H1 (cell line): ENCODE data around the gene ST6GALNAC5. TPM values are rescaled to one million over a fixed set of nuclear protein-coding genes. Genes with fewer than 3 reads are reported as not detected.

Experiments used
- CTCF ChIA-PET: fragments of 300-600 bp; sonication (Branson Sonifier 250); formaldehyde crosslinking; loops from one replicate; lab custom pipeline; 2021; ENCODE audit not compliant: partially characterized antibody; lab: Charles Lee
- POLR2A ChIA-PET: fragments of 300-600 bp; sonication (Branson Sonifier 250); formaldehyde crosslinking; loops from one replicate; lab custom pipeline; 2021; ENCODE audit warnings: inconsistent platforms; ENCODE audit not compliant: partially characterized antibody; lab: Charles Lee
- DNase-seq, 2 experiments: peaks; one replicate each; pipeline versions ENCODE4 v3.0.0 to v3.0.0-alpha.2; 2010 to 2022; ENCODE audit warnings: low spot score in 2 of 2, low read depth in 1 of 2, mixed read lengths in 1 of 2
- FAIRE-seq: peaks from 2 replicates; lab custom pipeline; 2011; peaks lifted over from hg19 to GRCh38; lab: Jason Lieb, UNC
- H2AFZ ChIP-seq: 2 replicates; pipeline ENCODE4 v1.8.1; 2012; ENCODE audit warnings: low read length, inconsistent platforms
- H2AK5ac ChIP-seq: 2 replicates; pipeline ENCODE4 v1.6.1; 2013; ENCODE audit warnings: low read depth, low read length
- H2BK120ac ChIP-seq: replicated peaks from 2 replicates; pipeline ENCODE3; 2013; ENCODE audit warnings: low read depth, low read length, inconsistent platforms
- H2BK12ac ChIP-seq: 2 replicates; pipeline ENCODE4 v1.6.1; 2013; ENCODE audit warnings: low read depth, low read length
- H2BK15ac ChIP-seq: 2 replicates; pipeline ENCODE4 v1.6.1; 2013; ENCODE audit warnings: low read length
- H2BK20ac ChIP-seq: 2 replicates; pipeline ENCODE4 v1.6.1; 2013; ENCODE audit warnings: low read length
- H2BK5ac ChIP-seq: 2 replicates; pipeline ENCODE4 v1.6.1; 2013; ENCODE audit warnings: low read depth, low read length
- H3K14ac ChIP-seq: 2 replicates; pipeline ENCODE4 v1.6.1; 2013; ENCODE audit warnings: inconsistent platforms; ENCODE audit not compliant: insufficient read length
- H3K18ac ChIP-seq: 2 replicates; pipeline ENCODE4 v1.6.1; 2013; ENCODE audit warnings: low read length; ENCODE audit errors: extremely low read depth
- H3K23ac ChIP-seq: 2 replicates; pipeline ENCODE4 v1.6.1; 2013; ENCODE audit warnings: inconsistent platforms; ENCODE audit not compliant: insufficient read length
- H3K23me2 ChIP-seq: 2 replicates; pipeline ENCODE4 v1.6.1; 2013; ENCODE audit warnings: low read depth, low read length
- H3K27ac ChIP-seq: 2 replicates; pipeline ENCODE4 v1.6.1; 2011; ENCODE audit warnings: low read depth, low read length, inconsistent platforms
- H3K27me3 ChIP-seq, 4 experiments: replicated peaks in 1 of 4; 1 replicate in 1 of 4; 2 replicates in 3 of 4; pipeline versions ENCODE4 v1.6.1 to v1.8.1; 2011 to 2013; ENCODE audit warnings: low read length in 3 of 4, mild to moderate bottlenecking in 3 of 4, inconsistent platforms in 2 of 4, mixed read lengths in 2 of 4, moderate library complexity in 1 of 4; ENCODE audit not compliant: control insufficient read depth in 3 of 4, insufficient read depth in 3 of 4; ENCODE audit errors: extremely low read depth in 1 of 4
- H3K36me3 ChIP-seq, 4 experiments: 2 replicates each; pipeline versions ENCODE4 v1.6.1 to v1.8.1; 2011 to 2013; ENCODE audit warnings: mild to moderate bottlenecking in 4 of 4, low read length in 3 of 4, moderate library complexity in 2 of 4, control low read depth in 1 of 4, inconsistent platforms in 1 of 4; ENCODE audit not compliant: insufficient read depth in 4 of 4, control insufficient read depth in 2 of 4
- H3K4ac ChIP-seq: replicated peaks from 2 replicates; pipeline ENCODE3; 2013; ENCODE audit warnings: low read length, low read depth, mixed read lengths, inconsistent platforms; ENCODE audit not compliant: insufficient read length
- H3K4me1 ChIP-seq, 4 experiments: replicated peaks in 1 of 4; 1 replicate in 1 of 4; 2 replicates in 3 of 4; pipeline versions ENCODE4 v1.6.1 to v1.8.1; 2011 to 2013; ENCODE audit warnings: low read length in 3 of 4, inconsistent platforms in 2 of 4, mixed read lengths in 1 of 4; ENCODE audit not compliant: insufficient read depth in 4 of 4, control insufficient read depth in 3 of 4
- H3K4me2 ChIP-seq, 2 experiments: 2 replicates each; pipeline versions ENCODE4 v1.6.1 to v1.8.1; 2011 to 2013; ENCODE audit warnings: low read depth in 2 of 2, low read length in 2 of 2, control low read depth in 1 of 2, inconsistent platforms in 1 of 2, mild to moderate bottlenecking in 1 of 2; ENCODE audit not compliant: insufficient read depth in 1 of 2
- H3K4me3 ChIP-seq, 4 experiments: fragments of 200-600, 300-600 bp in 1 of 4; sonication (generic), shearing (Covaris generic), sonication (Bioruptor Twin) in 1 of 4; 2 replicates each; pipeline versions ENCODE4 v1.5.1 to v1.8.1; 2011 to 2016; ENCODE audit warnings: low read length in 4 of 4, low read depth in 3 of 4, control low read depth in 2 of 4, inconsistent platforms in 2 of 4, mild to moderate bottlenecking in 2 of 4, mixed read lengths in 1 of 4, moderate library complexity in 1 of 4; ENCODE audit not compliant: insufficient read depth in 2 of 4; ENCODE audit errors: extremely low read depth in 1 of 4
- H3K56ac ChIP-seq: replicated peaks from 2 replicates; pipeline ENCODE3; 2013; ENCODE audit warnings: low read depth, mild to moderate bottlenecking, mixed read lengths, low read length, inconsistent platforms; ENCODE audit not compliant: insufficient read length
- H3K79me1 ChIP-seq: 2 replicates; pipeline ENCODE4 v1.6.1; 2013; ENCODE audit warnings: low read depth, low read length, control low read depth
- H3K79me2 ChIP-seq, 2 experiments: 2 replicates each; pipeline versions ENCODE4 v1.6.1 to v1.8.1; 2012 to 2013; ENCODE audit warnings: low read length in 2 of 2, mild to moderate bottlenecking in 2 of 2, inconsistent platforms in 1 of 2; ENCODE audit not compliant: insufficient read depth in 2 of 2, control insufficient read depth in 1 of 2
- H3K9ac ChIP-seq, 4 experiments: replicated peaks in 1 of 4; 1 replicate in 1 of 4; 2 replicates in 3 of 4; pipeline versions ENCODE4 v1.6.1 to v1.8.1; 2011 to 2013; ENCODE audit warnings: low read depth in 3 of 4, low read length in 3 of 4, control low read depth in 2 of 4, mild to moderate bottlenecking in 2 of 4, moderate library complexity in 2 of 4, inconsistent platforms in 1 of 4; ENCODE audit errors: extremely low read depth in 1 of 4
- H3K9me3 ChIP-seq, 2 experiments: 2 replicates each; pipeline versions ENCODE4 v1.6.1 to v1.8.1; 2012 to 2013; ENCODE audit warnings: mild to moderate bottlenecking in 2 of 2, moderate library complexity in 2 of 2, control low read depth in 1 of 2, inconsistent platforms in 1 of 2, low read depth in 1 of 2, low read length in 1 of 2, mixed read lengths in 1 of 2; ENCODE audit not compliant: insufficient read depth in 2 of 2
- H4K20me1 ChIP-seq, 2 experiments: replicated peaks in 1 of 2; 2 replicates each; pipeline versions ENCODE3 to v1.8.1; 2011 to 2013; ENCODE audit warnings: inconsistent platforms in 2 of 2, low read length in 2 of 2, mild to moderate bottlenecking in 1 of 2; ENCODE audit not compliant: insufficient read depth in 2 of 2, control insufficient read depth in 1 of 2
- H4K5ac ChIP-seq: 2 replicates; pipeline ENCODE4 v1.6.1; 2013; ENCODE audit warnings: low read length, low read depth, mixed read lengths, inconsistent platforms; ENCODE audit not compliant: insufficient read length
- H4K8ac ChIP-seq: 2 replicates; pipeline ENCODE4 v1.8.0; 2013; ENCODE audit warnings: mild to moderate bottlenecking, moderate library complexity, low read length, inconsistent platforms; ENCODE audit not compliant: insufficient read depth; ENCODE audit errors: extremely low read depth
- H4K91ac ChIP-seq: replicated peaks from 2 replicates; pipeline ENCODE3; 2013; ENCODE audit warnings: low read length, mixed read lengths, inconsistent platforms; ENCODE audit not compliant: insufficient read length
- CBX5 ChIP-seq: fragments of 300-800, 300-1000 bp; sonication (generic); IDR thresholded peaks from 2 replicates; pipeline ENCODE4 v1.7.1; 2016; ENCODE audit warnings: antibody characterized with exemption, low read length, low read depth
- CEBPB ChIP-seq: IDR thresholded peaks from 2 replicates; pipeline ENCODE4 v1.6.1; 2012; ENCODE audit warnings: low read depth, low read length
- EZH2 ChIP-seq: fragments of 200-600 bp; sonication (generic); IDR thresholded peaks from 2 replicates; pipeline ENCODE4 v1.7.1; 2012; ENCODE audit warnings: low read depth, mild to moderate bottlenecking, moderate library complexity, low read length, inconsistent platforms; ENCODE audit not compliant: severe bottlenecking
- GABPA ChIP-seq: IDR thresholded peaks from 2 replicates; pipeline ENCODE4 v1.6.1; 2011; ENCODE audit warnings: mild to moderate bottlenecking, low read length, moderate library complexity, borderline replicate concordance; ENCODE audit not compliant: insufficient read depth
- GTF2F1 ChIP-seq: IDR thresholded peaks from 2 replicates; pipeline ENCODE4 v1.6.1; 2012; ENCODE audit warnings: low read depth, low read length, improper control_type of control experiment, borderline replicate concordance
- JUND ChIP-seq: IDR thresholded peaks from 2 replicates; pipeline ENCODE4 v1.6.1; 2011; ENCODE audit warnings: mild to moderate bottlenecking, improper control_type of control experiment, low read length
- KDM4A ChIP-seq: IDR thresholded peaks from one replicate; pipeline ENCODE4 v1.7.1; 2012; ENCODE audit warnings: low read depth, mild to moderate bottlenecking, moderate library complexity, low read length, inconsistent platforms; ENCODE audit not compliant: severe bottlenecking
- POLR2A ChIP-seq, 2 experiments: IDR thresholded peaks; 1 replicate in 1 of 2; 2 replicates in 1 of 2; pipeline ENCODE4 v1.6.1; 2011; ENCODE audit warnings: low read depth in 2 of 2, low read length in 2 of 2, mild to moderate bottlenecking in 2 of 2; ENCODE audit errors: control extremely low read depth in 1 of 2
- RAD21 ChIP-seq, 2 experiments: IDR thresholded peaks in 1 of 2; conservative IDR thresholded peaks in 1 of 2; 2 replicates each; pipeline ENCODE4 v1.6.1; 2011; ENCODE audit warnings: low read depth in 2 of 2, low read length in 2 of 2, improper control_type of control experiment in 1 of 2, inconsistent platforms in 1 of 2, mild to moderate bottlenecking in 1 of 2, moderate library complexity in 1 of 2
- SIRT6 ChIP-seq: IDR thresholded peaks from one replicate; pipeline ENCODE4 v1.7.1; 2012; ENCODE audit warnings: low read length, inconsistent platforms
- SP2 ChIP-seq: IDR thresholded peaks from 2 replicates; pipeline ENCODE4 v1.6.1; 2012; ENCODE audit warnings: mild to moderate bottlenecking, low read length, inconsistent platforms
- SUZ12 ChIP-seq: fragments of 200-600 bp; sonication (generic); IDR thresholded peaks from 2 replicates; pipeline ENCODE4 v1.6.1; 2012; ENCODE audit warnings: mild to moderate bottlenecking, inconsistent platforms, low read length, moderate library complexity, mixed read lengths
- TEAD4 ChIP-seq: IDR thresholded peaks from 2 replicates; pipeline ENCODE4 v1.6.1; 2012; ENCODE audit warnings: low read depth, low read length, inconsistent platforms, mixed read lengths
- ZNF274 ChIP-seq: IDR thresholded peaks from 2 replicates; pipeline ENCODE4 v1.7.0; 2012; ENCODE audit warnings: low read length, borderline replicate concordance; ENCODE audit errors: extremely low read depth
- WGBS, 2 experiments: shearing (Covaris generic) in 1 of 2; methylation state at CpG; one replicate each; pipeline versions ENCODE4 v1.1.6 to v1.1.7; 2013 to 2015; ENCODE audit warnings: low lambda C conversion rate in 2 of 2, mixed read lengths in 2 of 2, inconsistent platforms in 1 of 2, low coverage in 1 of 2, missing lambda C conversion rate in 1 of 2; ENCODE audit not compliant: insufficient replicate concordance in 2 of 2, insufficient coverage in 1 of 2, insufficient read length in 1 of 2; ENCODE audit errors: extremely low coverage in 1 of 2, missing lambda C conversion rate in 1 of 2; 5-methylcytosine and 5-hydroxymethylcytosine counted together
- polyA plus RNA-seq, 7 experiments: library from polyadenylated mRNA; depleted of rRNA in 3 of 7; stranded (reverse) in 5 of 7; unstranded in 2 of 7; fragments of >200 nt in 5 of 7; fragments of 200-250 nt in 2 of 7; gene quantifications; 1 replicate in 5 of 7; 2 replicates in 1 of 7; 4 replicates in 1 of 7; pipeline versions ENCODE4 v1.2.1 to v1.2.3, GENCODE V29; 2011 to 2013; ENCODE audit warnings: missing spikeins in 2 of 7, mixed read lengths in 2 of 7
- total RNA-seq: library from RNA; stranded (reverse); fragmentation: NEBNext Ultra II Directional; extraction: Animal tissue kit (Norgen Biotek cat#: 25700); gene quantifications from 2 replicates; pipeline ENCODE4 v1.2.1, GENCODE V29; 2021

ST6GALNAC5 gene
- total and polyA plus RNA-seq, 2 of the 8 experiments (the other 6 are each of a cell fraction or from before 2014, with no cell fraction given): 6.2 to 7.3 TPM

- no peak overlapping the region for H3K23ac ChIP-seq
- no peaks in the 10 kb centered on the region for H3K23me2 ChIP-seq
- H3K79me2 ChIP-seq: no peaks in the 10 kb centered on the region
- H4K91ac ChIP-seq: no peak overlapping the region
- no peak overlapping the region for H3K4ac ChIP-seq
- no peak overlapping the region for H3K18ac ChIP-seq
- no peak overlapping the region for H3K14ac ChIP-seq
- no peak overlapping the region for H2BK120ac ChIP-seq
- no peak overlapping the region for H2BK20ac ChIP-seq
- H2BK12ac ChIP-seq: no peak overlapping the region
- H3K9me3 ChIP-seq: no peaks in the 10 kb centered on the region
- ChIA-PET CTCF (interaction anchor here (1.2 to 1.6 kb wide), 2 partner anchors 19 to 60 kb away, joined by 3 to 4 read pairs; no protein-coding TSS in a partner anchor), POLR2A (no interaction called here)
- FAIRE-seq (no peak), DNase-seq (no peak)
- no peaks in the 10 kb centered on the region for H3K27me3 ChIP-seq
- no peak overlapping the region for H2BK15ac ChIP-seq
- no peak overlapping the region for H2AK5ac ChIP-seq
- no peak overlapping the region for H4K5ac ChIP-seq
- WGBS, 2 experiments: 81% methylated on average over 7 of the region's 7 CpGs; no CpG with 5 or more reads in 1 of the 2 experiments
- H3K9ac ChIP-seq: no peak overlapping the region
- no peak overlapping the region for H3K27ac ChIP-seq
- H3K4me2 ChIP-seq: no peak overlapping the region
- no peaks in the 10 kb centered on the region for H3K36me3 ChIP-seq
- H3K79me1 ChIP-seq: no peaks in the 10 kb centered on the region
- H4K8ac ChIP-seq: no peak overlapping the region
- no peak overlapping the region for H3K56ac ChIP-seq
- H4K20me1 ChIP-seq: no peaks in the 10 kb centered on the region
- H2BK5ac ChIP-seq: no peak overlapping the region
- H3K4me3 ChIP-seq: no peak overlapping the region
- no peaks in the 10 kb centered on the region for H3K4me1 ChIP-seq
- H2AFZ ChIP-seq: no peak overlapping the region
- TF ChIP-seq EZH2: no peak
- no peak for TF ChIP-seq GABPA
- TF ChIP-seq CEBPB: no peak
- no peak for TF ChIP-seq SIRT6
- no peak for TF ChIP-seq SP2
- TF ChIP-seq ZNF274: no peak
- TF ChIP-seq SUZ12: no peak
- TF ChIP-seq TEAD4: no peak
- TF ChIP-seq RAD21 (IDR thresholded peaks at IDR 0.05 in 1 of 2, conservative IDR thresholded peaks at IDR 0.05 in 1 of 2; ENCODE audit: low read depth in 2 of 2, low read length in 2 of 2): no peak
- TF ChIP-seq JUND: no peak
- no peak for TF ChIP-seq GTF2F1
- TF ChIP-seq POLR2A (IDR thresholded peaks at IDR 0.05; ENCODE audit: control extremely low read depth in 1 of 2, low read depth in 2 of 2, low read length in 2 of 2): no peak
- no peak for TF ChIP-seq KDM4A
- no peak for TF ChIP-seq CBX5
Observed at GRCh38 chr1:77065693-77066342, 198.5 kb downstream of the ST6GALNAC5 start.
